Activated CD4-positive, alpha-beta memory T cell treated with anti-CD3 and anti-CD28 coated beads for 36 hours (primary cell): Measurements from ENCODE around the gene GNMT. TPM values are rescaled to one million over a fixed set of nuclear protein-coding genes. Genes with fewer than 3 reads are reported as not detected.
"Not testable (repeated sequence)": the region's sequence is repeated elsewhere in the genome, so short reads cannot be mapped to it uniquely, and the experiment has no call there.

Experiments
- CTCF ChIA-PET: fragments of 350-600 bp; sonication (Branson Sonifier 250); formaldehyde crosslinking; loops from one replicate; lab custom pipeline; 2021; ENCODE audit warnings: antibody characterized with exemption, inconsistent platforms; lab: Charles Lee
- POLR2A ChIA-PET: fragments of 350-600 bp; sonication (Branson Sonifier 250); formaldehyde crosslinking; loops from one replicate; lab custom pipeline; 2021; ENCODE audit warnings: antibody characterized with exemption; lab: Charles Lee
- DNase-seq: peaks from one replicate; pipeline ENCODE4 v3.0.0-alpha.2; 2020
- H3K27ac Mint-ChIP-seq: one replicate; pipeline ENCODE4 v1.8.0; 2021; ENCODE audit warnings: mixed read lengths
- H3K27me3 Mint-ChIP-seq: one replicate; pipeline ENCODE4 v1.8.0; 2021; ENCODE audit warnings: mixed read lengths
- H3K36me3 Mint-ChIP-seq: one replicate; pipeline ENCODE4 v1.8.0; 2021; ENCODE audit warnings: mixed read lengths
- H3K4me1 Mint-ChIP-seq: one replicate; pipeline ENCODE4 v1.8.0; 2021; ENCODE audit warnings: low read depth, mixed read lengths
- H3K4me3 Mint-ChIP-seq: one replicate; pipeline ENCODE4 v1.8.0; 2021; ENCODE audit warnings: mild to moderate bottlenecking, mixed read lengths
- H3K9me3 Mint-ChIP-seq: one replicate; pipeline ENCODE4 v1.8.0; 2021; ENCODE audit warnings: mixed read lengths
- intact Hi-C: fragments of 100-400 bp; cut with micrococcal nuclease; formaldehyde crosslinking; loops from one replicate; pipeline ENCODE4 v1.15.1; 2023
- total RNA-seq, 2 experiments: library from RNA; stranded (reverse); gene quantifications; one replicate each; pipeline ENCODE4 v1.2.3, GENCODE V29; 2021

The GNMT gene
- total RNA-seq, 2 experiments from 2014 or later = not detected

DNA sequence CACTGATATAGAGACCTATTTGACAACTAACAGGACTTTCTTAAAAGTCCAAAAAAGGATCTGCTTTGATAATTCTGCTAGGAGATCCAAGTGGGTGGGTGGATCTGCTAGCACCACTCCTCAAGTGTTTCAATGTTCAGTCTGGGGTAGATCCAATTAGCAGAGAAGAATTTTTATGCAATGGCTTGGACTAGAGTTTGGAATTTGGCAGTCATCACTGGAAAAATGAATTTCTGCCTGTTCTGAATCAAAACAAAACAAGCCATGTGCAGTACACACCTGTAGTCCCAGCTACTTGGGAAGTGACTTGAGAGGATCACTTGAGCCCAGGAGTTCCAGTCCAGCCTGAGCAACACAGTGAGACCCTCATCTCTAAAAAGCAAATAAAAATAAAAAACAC, 12.6 kb upstream of the GNMT start:
- no peaks in the 10 kb centered on the region for H3K9me3 Mint-ChIP-seq
- CTCF ChIA-PET = no interaction called here
- intact Hi-C loops = no loop called here
- no peaks in the 10 kb centered on the region for H3K27me3 Mint-ChIP-seq
- H3K4me3 Mint-ChIP-seq = no peak overlapping the region
- peaks cover 7% of the 10 kb centered on the region for H3K36me3 Mint-ChIP-seq
- POLR2A ChIA-PET = no interaction called here
- no peaks in the 10 kb centered on the region for H3K4me1 Mint-ChIP-seq
- DNase-seq = no peak
- H3K27ac Mint-ChIP-seq = no peak overlapping the region

GRCh38 chr6:42952389-42952788, 8.2 kb upstream of the GNMT start:
- H3K4me1 Mint-ChIP-seq = no peaks in the 10 kb centered on the region
- ChIA-PET POLR2A (interaction anchor here (0.6 kb wide), 1 partner anchor 31 kb away, joined by 3 read pairs; no protein-coding TSS in a partner anchor), CTCF (no interaction called here)
- no peak overlapping the region for H3K4me3 Mint-ChIP-seq
- H3K9me3 Mint-ChIP-seq = no peaks in the 10 kb centered on the region
- no peaks in the 10 kb centered on the region for H3K36me3 Mint-ChIP-seq
- intact Hi-C loops = no loop called here
- no peak overlapping the region for H3K27ac Mint-ChIP-seq
- no peak for DNase-seq
- no peaks in the 10 kb centered on the region for H3K27me3 Mint-ChIP-seq

DNA sequence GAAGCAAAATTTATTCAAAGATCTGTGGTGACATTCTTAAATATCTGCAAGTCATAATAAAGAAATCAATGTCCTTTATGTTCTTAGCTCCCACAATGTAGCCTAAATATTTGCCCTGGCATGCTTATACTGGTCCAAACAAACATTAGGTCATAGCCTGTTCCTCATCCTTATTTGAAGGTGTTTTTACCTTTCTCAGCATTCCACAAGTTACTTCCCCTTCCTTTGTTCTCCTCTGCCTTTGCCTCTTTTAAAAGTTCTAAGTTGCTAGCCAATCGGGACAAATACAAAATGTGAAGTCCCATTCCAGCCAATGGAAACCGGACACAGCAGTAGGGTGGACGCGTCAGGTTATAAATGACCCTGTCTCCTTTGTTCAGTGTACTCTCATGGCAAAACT, 6.1 kb upstream of the GNMT start:
- H3K27me3 Mint-ChIP-seq, H3K27ac Mint-ChIP-seq, H3K4me1 Mint-ChIP-seq, H3K36me3 Mint-ChIP-seq, POLR2A ChIA-PET, H3K9me3 Mint-ChIP-seq, intact Hi-C loops, DNase-seq, CTCF ChIA-PET, H3K4me3 Mint-ChIP-seq: not testable (repeated sequence)

- peaks cover 13% of the 10 kb centered on the region for H3K4me1 Mint-ChIP-seq
- CTCF ChIA-PET = interaction anchor here (1.0 to 1.1 kb wide), 2 partner anchors 17 to 186 kb away, joined by 3 read pairs; no protein-coding TSS in a partner anchor
- no peaks in the 10 kb centered on the region for H3K9me3 Mint-ChIP-seq
- H3K27me3 Mint-ChIP-seq = no peaks in the 10 kb centered on the region
- POLR2A ChIA-PET = no interaction called here
- no peak overlapping the region for H3K27ac Mint-ChIP-seq
- no peak overlapping the region for H3K4me3 Mint-ChIP-seq
- peaks cover 12% of the 10 kb centered on the region for H3K36me3 Mint-ChIP-seq
- intact Hi-C loops = no loop called here
- DNase-seq = no peak
Measured at GRCh38 chr6:42958125-42958524, 2.4 kb upstream of the GNMT start.

- H3K4me1 Mint-ChIP-seq = peaks cover 13% of the 10 kb centered on the region
- ChIA-PET CTCF (interaction anchor here (1.9 kb wide), 1 partner anchor 184 kb away, joined by 7 read pairs; no protein-coding TSS in a partner anchor), POLR2A (no interaction called here)
- no peaks in the 10 kb centered on the region for H3K9me3 Mint-ChIP-seq
- DNase-seq = no peak
- H3K27me3 Mint-ChIP-seq = no peaks in the 10 kb centered on the region
- peaks cover 16% of the 10 kb centered on the region for H3K36me3 Mint-ChIP-seq
- intact Hi-C loops = loop anchor here (5.0 kb wide), 1 partner anchor 58 kb away; no protein-coding TSS in a partner anchor
- no peak overlapping the region for H3K27ac Mint-ChIP-seq
- no peak overlapping the region for H3K4me3 Mint-ChIP-seq
Measured at GRCh38 chr6:42959917-42960242, 674 bp upstream of the GNMT start.

GRCh38 chr6:42961020-42961470, 491 bp downstream of the GNMT start:
- Mint-ChIP-seq H3K4me3 (no peak overlapping the region), H3K9me3 (no peaks in the 10 kb centered on the region), H3K27ac (no peak overlapping the region), H3K27me3 (no peaks in the 10 kb centered on the region), H3K36me3 (peaks cover 16% of the 10 kb centered on the region), H3K4me1 (peaks cover 13% of the 10 kb centered on the region)
- ChIA-PET CTCF (interaction anchor here (1.9 kb wide), 1 partner anchor 183 kb away, joined by 7 read pairs; no protein-coding TSS in a partner anchor), POLR2A (no interaction called here)
- intact Hi-C loops = loop anchor here (5.0 kb wide), 1 partner anchor 59 kb away; no protein-coding TSS in a partner anchor
- DNase-seq = no peak

DNA sequence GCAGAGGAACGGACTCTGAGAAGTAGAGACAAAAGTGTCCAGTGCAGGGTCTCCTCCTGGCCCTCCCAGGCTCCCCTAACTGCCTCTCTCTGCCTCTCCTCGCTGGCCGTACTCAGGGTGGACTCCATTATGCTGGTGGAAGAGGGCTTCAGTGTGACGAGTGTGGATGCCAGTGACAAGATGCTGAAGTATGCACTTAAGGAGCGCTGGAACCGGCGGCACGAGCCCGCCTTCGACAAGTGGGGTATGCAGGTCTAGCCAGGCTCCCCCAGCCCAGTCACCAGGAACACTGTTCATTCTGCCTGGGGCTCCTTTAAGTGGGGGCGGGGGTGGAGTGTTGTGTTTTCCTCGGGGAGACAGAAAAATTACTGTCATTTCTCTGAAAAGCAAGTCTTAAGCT, 1.5 kb downstream of the GNMT start:
- ChIA-PET POLR2A (no interaction called here), CTCF (interaction anchor here (1.0 kb wide), 1 partner anchor 182 kb away, joined by 4 read pairs; no protein-coding TSS in a partner anchor)
- intact Hi-C loops = loop anchor here (5.0 kb wide), 1 partner anchor 60 kb away; no protein-coding TSS in a partner anchor
- Mint-ChIP-seq H3K9me3 (no peaks in the 10 kb centered on the region), H3K4me3 (no peak overlapping the region), H3K27me3 (no peaks in the 10 kb centered on the region), H3K36me3 (peaks cover 16% of the 10 kb centered on the region), H3K27ac (no peak overlapping the region), H3K4me1 (peaks cover 13% of the 10 kb centered on the region)
- DNase-seq = no peak

DNA sequence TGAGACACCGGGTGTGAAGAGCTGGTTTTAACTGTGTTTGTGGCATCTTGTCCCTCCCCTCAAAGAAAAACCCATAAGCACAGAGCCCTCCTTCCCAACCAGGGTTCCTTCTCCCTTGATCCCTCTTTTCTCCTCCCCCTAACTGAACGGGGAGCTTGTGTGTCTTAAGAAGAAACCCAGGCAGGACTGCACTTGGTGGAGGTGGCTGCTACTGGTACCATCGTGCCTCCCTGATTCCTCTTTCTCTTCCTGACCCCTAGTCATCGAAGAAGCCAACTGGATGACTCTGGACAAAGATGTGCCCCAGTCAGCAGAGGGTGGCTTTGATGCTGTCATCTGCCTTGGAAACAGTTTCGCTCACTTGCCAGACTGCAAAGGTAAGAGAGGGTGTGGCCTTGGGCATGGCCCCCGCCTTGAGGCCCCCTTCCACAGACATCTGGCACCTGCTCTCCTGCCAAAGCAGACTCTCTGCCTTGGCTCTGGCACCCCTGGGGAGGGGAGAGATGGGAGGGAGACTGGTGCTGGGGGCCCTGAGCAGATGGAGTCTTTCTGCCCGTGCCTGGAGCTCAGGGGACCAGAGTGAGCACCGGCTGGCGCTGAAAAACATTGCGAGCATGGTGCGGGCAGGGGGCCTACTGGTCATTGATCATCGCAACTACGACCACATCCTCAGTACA, 2.1 kb downstream of the GNMT start:
- intact Hi-C loops = loop anchor here (5.0 kb wide), 1 partner anchor 60 kb away; no protein-coding TSS in a partner anchor
- peaks cover 19% of the 10 kb centered on the region for H3K36me3 Mint-ChIP-seq
- no peak for DNase-seq
- no peak overlapping the region for H3K27ac Mint-ChIP-seq
- H3K4me1 Mint-ChIP-seq = peaks cover 13% of the 10 kb centered on the region
- no peaks in the 10 kb centered on the region for H3K27me3 Mint-ChIP-seq
- POLR2A ChIA-PET = no interaction called here
- H3K9me3 Mint-ChIP-seq = no peaks in the 10 kb centered on the region
- CTCF ChIA-PET = interaction anchor here (0.5 to 1.0 kb wide), 2 partner anchors 105 to 181 kb away, joined by 4 read pairs; no protein-coding TSS in a partner anchor
- H3K4me3 Mint-ChIP-seq = no peak overlapping the region

GRCh38 chr6:42963179-42963854, 2.8 kb downstream of the GNMT start:
- no peak overlapping the region for H3K4me3 Mint-ChIP-seq
- H3K27ac Mint-ChIP-seq = no peak overlapping the region
- no peak for DNase-seq
- H3K36me3 Mint-ChIP-seq = peaks cover 19% of the 10 kb centered on the region
- peaks cover 13% of the 10 kb centered on the region for H3K4me1 Mint-ChIP-seq
- no peaks in the 10 kb centered on the region for H3K9me3 Mint-ChIP-seq
- CTCF ChIA-PET = interaction anchor here (0.5 kb wide), 1 partner anchor 104 kb away, joined by 4 read pairs; no protein-coding TSS in a partner anchor
- H3K27me3 Mint-ChIP-seq = no peaks in the 10 kb centered on the region
- POLR2A ChIA-PET = no interaction called here
- intact Hi-C loops = loop anchor here (5.0 kb wide), 1 partner anchor 61 kb away; no protein-coding TSS in a partner anchor

DNA sequence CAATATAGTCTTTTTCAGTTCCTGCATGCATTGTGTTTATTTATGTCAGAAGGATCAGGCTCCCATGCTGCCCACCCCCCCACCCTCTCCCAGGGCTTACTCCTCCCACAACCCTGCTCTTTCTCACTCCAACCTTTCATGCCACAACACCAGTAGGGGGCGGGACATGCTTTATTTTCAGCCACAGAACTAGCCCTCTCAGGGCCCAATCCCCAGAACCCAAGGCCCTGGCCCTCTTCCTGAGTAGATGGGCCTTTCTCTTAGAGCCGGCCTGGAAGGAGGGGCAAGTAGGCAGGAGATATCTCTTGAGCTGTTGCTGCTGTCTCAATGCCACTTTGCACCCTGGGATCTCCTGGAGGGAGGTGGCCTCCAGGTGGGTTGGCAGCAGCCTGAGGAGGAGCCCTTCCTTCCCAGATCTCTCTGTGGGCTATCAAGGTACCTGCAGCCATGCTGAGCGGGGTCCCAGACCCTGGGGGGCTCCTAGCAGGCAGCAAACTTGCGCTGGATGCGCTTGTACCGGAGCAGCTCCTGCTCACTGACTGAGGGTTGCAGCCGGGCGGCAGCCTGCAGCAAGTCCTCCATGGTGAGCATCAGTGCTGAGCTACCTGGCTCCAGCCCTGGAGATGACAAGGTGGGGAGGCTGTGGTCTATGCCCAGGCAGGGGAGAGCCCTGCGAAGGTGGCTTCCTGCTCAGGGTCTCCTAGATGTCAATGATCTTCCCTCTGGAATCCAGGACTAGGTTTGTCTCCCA, 3.5 kb downstream of the GNMT start:
- intact Hi-C loops = loop anchor here (5.0 kb wide), 1 partner anchor 62 kb away; no protein-coding TSS in a partner anchor
- Mint-ChIP-seq H3K27me3 (no peaks in the 10 kb centered on the region), H3K4me1 (peaks cover 13% of the 10 kb centered on the region), H3K36me3 (peaks cover 21% of the 10 kb centered on the region), H3K27ac (no peak overlapping the region), H3K4me3 (no peak overlapping the region), H3K9me3 (no peaks in the 10 kb centered on the region)
- DNase-seq = peak; percentile 63
- POLR2A ChIA-PET = no interaction called here
- CTCF ChIA-PET = interaction anchor here (0.6 to 1.8 kb wide), 4 partner anchors 11 to 179 kb away, joined by 3 to 15 read pairs (median 4); partner anchors contain the start of gene RRP36

- Mint-ChIP-seq H3K4me3 (no peak overlapping the region), H3K27ac (no peak overlapping the region), H3K9me3 (no peaks in the 10 kb centered on the region), H3K36me3 (peaks cover 27% of the 10 kb centered on the region), H3K27me3 (no peaks in the 10 kb centered on the region), H3K4me1 (peaks cover 10% of the 10 kb centered on the region)
- DNase-seq = no peak
- ChIA-PET POLR2A (no interaction called here), CTCF (no interaction called here)
- intact Hi-C loops = no loop called here
Measured at GRCh38 chr6:42966571-42966970, 6.0 kb downstream of the GNMT start.

GRCh38 chr6:42967228-42967627, 6.7 kb downstream of the GNMT start:
- Mint-ChIP-seq H3K36me3 (peaks cover 22% of the 10 kb centered on the region), H3K27me3 (no peaks in the 10 kb centered on the region), H3K4me3 (no peak overlapping the region), H3K27ac (no peak overlapping the region), H3K4me1 (peaks cover 9% of the 10 kb centered on the region), H3K9me3 (no peaks in the 10 kb centered on the region)
- intact Hi-C loops = no loop called here
- ChIA-PET CTCF (no interaction called here), POLR2A (no interaction called here)
- DNase-seq = no peak
